ENCODE data around the gene VPS13C.

Gene VPS13C

GRCh38 chr15:61832223-61832622 is 228.0 kb downstream of the VPS13C start:
- TF ChIP-seq CTCF (IDR thresholded peaks at IDR 0.05; ENCODE audit: insufficient read depth, low read length, poor library complexity, severe bottlenecking) = no peak
- TF ChIP-seq EZH2phosphoT487 (conservative IDR thresholded peaks at IDR 0.05; ENCODE audit: low read length) = no peak
- Histone ChIP-seq H3K4me2 (ENCODE audit: low read depth, low read length, poor library complexity, severe bottlenecking) (no peak overlapping the region), H3K9me3 (ENCODE audit: insufficient read depth, low read length) (no peaks in the 10 kb centered on the region), H3K9ac (ENCODE audit: low read length) (no peak overlapping the region), H3K79me2 (ENCODE audit: insufficient read depth, low read length) (no peaks in the 10 kb centered on the region), H3K27ac (ENCODE audit: low read depth, low read length) (no peak overlapping the region), H3K4me3 (ENCODE audit: insufficient read depth, low read length, poor library complexity, severe bottlenecking) (no peak overlapping the region), H3F3A (ENCODE audit: insufficient read depth) (no peaks in the 10 kb centered on the region), H4K20me1 (ENCODE audit: low read depth, low read length) (no peaks in the 10 kb centered on the region), H2AFZ (ENCODE audit: low read depth, low read length, severe bottlenecking) (no peak overlapping the region), H3K27me3 (ENCODE audit: low read length) (no peaks in the 10 kb centered on the region), H3K9me2 (replicated peaks; ENCODE audit: insufficient read depth, low read length) (no peaks in the 10 kb centered on the region), H3K36me3 (ENCODE audit: low read length) (no peaks in the 10 kb centered on the region)

GRCh38 chr15:61831505-61831921 is 228.7 kb downstream of the VPS13C start:
- Histone ChIP-seq H4K20me1 (ENCODE audit: low read depth, low read length) (no peaks in the 10 kb centered on the region), H3K4me3 (ENCODE audit: insufficient read depth, low read length, poor library complexity, severe bottlenecking) (no peak overlapping the region), H3K9me3 (ENCODE audit: insufficient read depth, low read length) (no peaks in the 10 kb centered on the region), H3K27me3 (ENCODE audit: low read length) (no peaks in the 10 kb centered on the region), H3K4me2 (ENCODE audit: low read depth, low read length, poor library complexity, severe bottlenecking) (no peak overlapping the region), H3K9ac (ENCODE audit: low read length) (no peak overlapping the region), H3K27ac (ENCODE audit: low read depth, low read length) (no peak overlapping the region), H3K36me3 (ENCODE audit: low read length) (no peaks in the 10 kb centered on the region), H3F3A (ENCODE audit: insufficient read depth) (no peaks in the 10 kb centered on the region), H3K9me2 (replicated peaks; ENCODE audit: insufficient read depth, low read length) (no peaks in the 10 kb centered on the region), H3K79me2 (ENCODE audit: insufficient read depth, low read length) (no peaks in the 10 kb centered on the region), H2AFZ (ENCODE audit: low read depth, low read length, severe bottlenecking) (no peak overlapping the region)
- TF ChIP-seq CTCF (IDR thresholded peaks at IDR 0.05; ENCODE audit: insufficient read depth, low read length, poor library complexity, severe bottlenecking) (no peak), EZH2phosphoT487 (conservative IDR thresholded peaks at IDR 0.05; ENCODE audit: low read length) (no peak)

- H3K4me3 ChIP-seq (ENCODE audit: insufficient read depth, low read length, poor library complexity, severe bottlenecking) = no peak overlapping the region
Observed at GRCh38 chr15:61830536-61831330, 229.5 kb downstream of the VPS13C start.

More at GRCh38 chr15:61830536-61831330, 229.5 kb downstream of the VPS13C start:
- Histone ChIP-seq H3K27me3 (ENCODE audit: low read length) (no peaks in the 10 kb centered on the region), H3K9me3 (ENCODE audit: insufficient read depth, low read length) (no peaks in the 10 kb centered on the region), H3K27ac (ENCODE audit: low read depth, low read length) (no peak overlapping the region), H3K36me3 (ENCODE audit: low read length) (no peaks in the 10 kb centered on the region), H3K9me2 (replicated peaks; ENCODE audit: insufficient read depth, low read length) (no peaks in the 10 kb centered on the region), H3F3A (ENCODE audit: insufficient read depth) (no peaks in the 10 kb centered on the region), H2AFZ (ENCODE audit: low read depth, low read length, severe bottlenecking) (no peak overlapping the region), H3K4me2 (ENCODE audit: low read depth, low read length, poor library complexity, severe bottlenecking) (no peak overlapping the region), H3K9ac (ENCODE audit: low read length) (no peak overlapping the region), H4K20me1 (ENCODE audit: low read depth, low read length) (no peaks in the 10 kb centered on the region), H3K79me2 (ENCODE audit: insufficient read depth, low read length) (no peaks in the 10 kb centered on the region)
- TF ChIP-seq CTCF (IDR thresholded peaks at IDR 0.05; ENCODE audit: insufficient read depth, low read length, poor library complexity, severe bottlenecking) (no peak), EZH2phosphoT487 (conservative IDR thresholded peaks at IDR 0.05; ENCODE audit: low read length) (no peak)

All from SU-DHL-6 (cell line).